Pancreas (tissue), 10 donors: ENCODE data around the gene MELK. TPM values are rescaled to one million over a fixed set of nuclear protein-coding genes. Genes with fewer than 3 reads are reported as not detected.

ENCODE experiments used
- ATAC-seq, 4 donors: fragments of 200-7000 bp; cut with Tn5 transposase; one replicate each; pipeline versions ENCODE4 v1.8.0 to v1.9.1; 2020; ENCODE audit warnings: mild to moderate bottlenecking in 4 of 4, moderate library complexity in 4 of 4
- DNase-seq, 6 donors: peaks; one replicate each; pipeline ENCODE4 v3.0.0-alpha.2; 2020
- FAIRE-seq: peaks from 2 replicates; lab custom pipeline; 2012; peaks lifted over from hg19 to GRCh38; lab: Jason Lieb, UNC
- H3K27ac ChIP-seq, 4 donors: fragments of 200-600 bp; sonication (generic); 1 replicate in 3 of 4; 2 replicates in 1 of 4; pipeline versions ENCODE4 v1.5.0 to v1.8.0; 2020
- H3K27me3 ChIP-seq, 4 donors: fragments of 200-600 bp; one replicate each; pipeline ENCODE4 v1.8.0; 2021
- H3K36me3 ChIP-seq, 3 donors: fragments of 200-600 bp; sonication (generic) in 1 of 3; one replicate each; pipeline versions ENCODE4 v1.5.0 to v1.8.0; 2020 to 2021
- H3K4me1 ChIP-seq, 3 donors: fragments of 200-600 bp; one replicate each; pipeline ENCODE4 v1.8.0; 2021
- H3K4me3 ChIP-seq, 4 donors: fragments of 200-600 bp; sonication (generic) in 2 of 4; one replicate each; pipeline versions ENCODE4 v1.5.0 to v1.8.0; 2020 to 2021
- H3K9me3 ChIP-seq, 4 donors: fragments of 200-600 bp; one replicate each; pipeline ENCODE4 v1.8.0; 2021
- WGBS, 2 donors: extraction: QIAGEN DNeasy Blood & Tissue Kit; methylation state at CpG; one replicate each; pipeline ENCODE4 v1.1.7; 2013; 5-methylcytosine and 5-hydroxymethylcytosine counted together
- intact Hi-C, 3 donors: fragments of 100-400 bp; cut with DNase I; formaldehyde crosslinking; loops; one replicate each; pipeline versions ENCODE4 v1.11.1 to v1.14.2; 2022
- polyA plus RNA-seq, 2 donors: library from polyadenylated mRNA; stranded (reverse); fragments of 200-250 nt; gene quantifications; one replicate each; pipeline ENCODE4 v1.2.3, GENCODE V29; 2013
- total RNA-seq, 6 donors: library from RNA; stranded (reverse); fragmentation: NEBNext Ultra II Directional in 4 of 6; extraction: Animal tissue kit (Norgen Biotek cat#: 25700) in 4 of 6; gene quantifications; one replicate each; pipeline versions ENCODE4 v1.2.1 to v1.2.4, GENCODE V29; 2021 to 2023
- TF ChIP-seq, protein P1 (sequence below), 4 donors: fragments of 200-600 bp; sonication (generic) in 3 of 4; IDR thresholded peaks; one replicate each; pipeline versions ENCODE4 v1.5.0 to v1.8.0; 2021; ENCODE audit warnings: antibody characterized with exemption in 4 of 4
- donor health status: healthy with polysubstance abuse.
- donor health status: DM: no; HTN: no; CAD: no; lungs with moderate emphysema.
- donor health status: DM: no; HTN: no; CAD: no.
- donor health status: control.
- donor health status: control.
- donor health status: Bipolar disorder and iron deficiency.
- donor health status: DM: yes; HTN: yes; CAD: no.
- donor health status: DM: no; HTN: no; CAD: no.
- donor health status: DM: no; HTN: no; CAD: no.
- donor health status: DM: yes; HTN: yes; CAD: no.

The MELK gene
- total and polyA plus RNA-seq, 8 donors = 0.08 to 0.75 (median 0.30) TPM

DNA sequence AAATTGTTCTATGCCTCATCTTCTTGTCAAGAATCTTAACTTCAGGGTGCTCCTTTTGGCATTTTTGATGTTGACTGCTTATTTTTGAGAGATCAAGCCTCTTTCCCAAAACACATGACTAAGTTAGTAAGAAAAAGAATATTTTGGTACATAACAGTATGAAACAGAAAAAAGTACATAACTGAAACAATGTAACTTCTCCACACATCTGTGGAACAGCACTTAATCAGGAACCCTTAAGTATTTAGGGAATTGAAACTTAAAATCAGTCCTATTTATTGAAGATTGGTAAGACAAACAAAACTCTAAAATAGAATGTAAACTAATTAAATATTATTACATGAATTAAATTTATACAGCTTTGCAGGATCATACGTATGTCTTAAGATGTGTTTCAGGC is 103.4 kb downstream of the MELK start:
- Histone ChIP-seq H3K9me3 (no peaks in the 10 kb centered on the region), H3K27ac (no peak overlapping the region), H3K4me1 (no peaks in the 10 kb centered on the region), H3K4me3 (no peak overlapping the region), H3K36me3 (no peaks in the 10 kb centered on the region), H3K27me3 (no peaks in the 10 kb centered on the region)
- 97 to 100% methylated on average over 1 of the region's 1 CpG for WGBS, 2 donors
- DNase-seq (no peak), ATAC-seq (no peak), FAIRE-seq (no peak)
- TF ChIP-seq, protein P1, sequence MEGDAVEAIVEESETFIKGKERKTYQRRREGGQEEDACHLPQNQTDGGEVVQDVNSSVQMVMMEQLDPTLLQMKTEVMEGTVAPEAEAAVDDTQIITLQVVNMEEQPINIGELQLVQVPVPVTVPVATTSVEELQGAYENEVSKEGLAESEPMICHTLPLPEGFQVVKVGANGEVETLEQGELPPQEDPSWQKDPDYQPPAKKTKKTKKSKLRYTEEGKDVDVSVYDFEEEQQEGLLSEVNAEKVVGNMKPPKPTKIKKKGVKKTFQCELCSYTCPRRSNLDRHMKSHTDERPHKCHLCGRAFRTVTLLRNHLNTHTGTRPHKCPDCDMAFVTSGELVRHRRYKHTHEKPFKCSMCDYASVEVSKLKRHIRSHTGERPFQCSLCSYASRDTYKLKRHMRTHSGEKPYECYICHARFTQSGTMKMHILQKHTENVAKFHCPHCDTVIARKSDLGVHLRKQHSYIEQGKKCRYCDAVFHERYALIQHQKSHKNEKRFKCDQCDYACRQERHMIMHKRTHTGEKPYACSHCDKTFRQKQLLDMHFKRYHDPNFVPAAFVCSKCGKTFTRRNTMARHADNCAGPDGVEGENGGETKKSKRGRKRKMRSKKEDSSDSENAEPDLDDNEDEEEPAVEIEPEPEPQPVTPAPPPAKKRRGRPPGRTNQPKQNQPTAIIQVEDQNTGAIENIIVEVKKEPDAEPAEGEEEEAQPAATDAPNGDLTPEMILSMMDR (IDR thresholded peaks at IDR 0.05) = no peak
- intact Hi-C loops = no loop called here

- H3K9me3 ChIP-seq = no peaks in the 10 kb centered on the region
- no peaks in the 10 kb centered on the region for H3K4me1 ChIP-seq
- H3K27ac ChIP-seq = no peak overlapping the region
- no peak for FAIRE-seq
- H3K4me3 ChIP-seq = no peak overlapping the region
- intact Hi-C loops = no loop called here
- DNase-seq = no peak
- 91% methylated on average over 8 of the region's 8 CpGs for WGBS, 2 donors
- no peaks in the 10 kb centered on the region for H3K36me3 ChIP-seq
- TF ChIP-seq, protein P1 (IDR thresholded peaks at IDR 0.05) = no peak
- no peak for ATAC-seq
- H3K27me3 ChIP-seq = no peaks in the 10 kb centered on the region
Measured at GRCh38 chr9:36676778-36677485, 104.2 kb downstream of the MELK start.

GRCh38 chr9:36677611-36678010 is 104.9 kb downstream of the MELK start:
- ATAC-seq (no peak), DNase-seq (no peak), FAIRE-seq (no peak)
- H3K27ac ChIP-seq = no peak overlapping the region
- TF ChIP-seq, protein P1 (IDR thresholded peaks at IDR 0.05) = no peak
- H3K4me3 ChIP-seq = no peak overlapping the region
- intact Hi-C loops = no loop called here
- H3K4me1 ChIP-seq = no peaks in the 10 kb centered on the region
- H3K36me3 ChIP-seq = no peaks in the 10 kb centered on the region
- 62 to 66% methylated on average over 2 of the region's 2 CpGs for WGBS, 2 donors
- no peaks in the 10 kb centered on the region for H3K9me3 ChIP-seq
- H3K27me3 ChIP-seq = no peaks in the 10 kb centered on the region

- FAIRE-seq = no peak
Measured at GRCh38 chr9:36679710-36680109, 107.0 kb downstream of the MELK start.

DNA sequence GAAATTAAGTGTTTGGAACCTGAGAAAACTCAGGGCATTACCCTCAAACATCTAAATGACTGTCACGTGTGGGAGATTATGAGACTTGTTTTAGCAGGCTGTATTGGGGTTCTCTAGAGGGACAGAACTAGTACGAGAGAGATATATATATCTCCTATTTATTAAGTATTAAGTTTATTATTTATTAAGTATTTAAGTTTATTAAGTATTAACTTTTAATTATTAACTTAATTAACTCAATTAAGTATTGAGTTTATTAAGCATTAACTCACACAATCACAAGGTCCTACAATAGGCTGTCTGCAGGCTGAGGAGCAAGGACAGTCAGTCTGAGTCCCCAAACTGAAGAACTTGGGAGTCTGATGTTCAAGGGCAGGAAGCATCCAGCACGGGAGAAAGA is 113.8 kb downstream of the MELK start:
- no peaks in the 10 kb centered on the region for H3K9me3 ChIP-seq
- WGBS, 2 donors = 70 to 77% methylated on average over 3 of the region's 3 CpGs
- no peaks in the 10 kb centered on the region for H3K36me3 ChIP-seq
- no peak for FAIRE-seq
- intact Hi-C loops = no loop called here
- H3K4me3 ChIP-seq = no peak overlapping the region
- no peaks in the 10 kb centered on the region for H3K4me1 ChIP-seq
- no peaks in the 10 kb centered on the region for H3K27me3 ChIP-seq
- no peak overlapping the region for H3K27ac ChIP-seq
- DNase-seq = no peak
- no peak for ATAC-seq
- TF ChIP-seq, protein P1 (IDR thresholded peaks at IDR 0.05) = no peak

More at GRCh38 chr9:36679710-36680109, 107.0 kb downstream of the MELK start:
- TF ChIP-seq, protein P1 (IDR thresholded peaks at IDR 0.05) = no peak
- no peak for ATAC-seq
- 83 to 86% methylated on average over 2 of the region's 2 CpGs for WGBS, 2 donors
- no peaks in the 10 kb centered on the region for H3K4me1 ChIP-seq
- no peaks in the 10 kb centered on the region for H3K9me3 ChIP-seq
- no peak for DNase-seq
- no peaks in the 10 kb centered on the region for H3K36me3 ChIP-seq
- intact Hi-C loops = no loop called here
- no peaks in the 10 kb centered on the region for H3K27me3 ChIP-seq
- no peak overlapping the region for H3K4me3 ChIP-seq
- no peak overlapping the region for H3K27ac ChIP-seq
